HG03280 (cell line): ENCODE results near the gene MIA2.
A peak's percentile ranks its signal among the peaks of the same experiment; 100 is the strongest.
"Not testable (repeated sequence)": the region's sequence is repeated elsewhere in the genome, so short reads cannot be mapped to it uniquely, and the experiment has no call there.

Experiments
- ATAC-seq: cut with Tn5 transposase; IDR thresholded peaks from one replicate; pipeline ENCODE4 v1.9.1; 2021; ENCODE audit warnings: mild to moderate bottlenecking, moderate library complexity; ENCODE audit not compliant: unreplicated experiment

The MIA2 gene

DNA sequence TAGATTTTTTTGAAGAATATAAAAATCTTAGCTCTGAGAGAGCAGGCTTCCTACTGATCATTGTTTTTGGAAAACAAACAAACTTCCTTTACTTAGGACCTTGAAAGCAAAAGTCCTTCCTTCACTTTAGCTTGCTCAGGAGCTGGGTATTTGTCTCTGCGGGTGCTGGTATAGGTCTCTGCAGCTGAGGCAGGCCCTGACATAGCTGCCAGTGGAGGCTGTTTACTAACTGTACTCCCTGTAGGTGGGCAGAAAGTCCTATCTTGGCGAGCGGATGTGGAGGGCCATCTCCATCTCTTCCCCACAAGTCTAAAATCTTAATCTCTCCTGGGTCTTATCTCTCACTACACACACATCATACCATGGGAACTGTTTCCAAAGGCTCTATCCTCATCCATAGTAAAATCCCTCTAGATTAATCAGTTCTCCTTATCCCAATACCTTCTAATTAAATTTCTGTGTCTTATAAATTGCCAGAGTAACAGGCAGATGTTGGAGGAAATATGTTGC, 4.1 kb upstream of the MIA2 start:
- ATAC-seq: no peak

GRCh38 chr14:39230416-39231035, 3.2 kb upstream of the MIA2 start:
- ATAC-seq: no peak

DNA sequence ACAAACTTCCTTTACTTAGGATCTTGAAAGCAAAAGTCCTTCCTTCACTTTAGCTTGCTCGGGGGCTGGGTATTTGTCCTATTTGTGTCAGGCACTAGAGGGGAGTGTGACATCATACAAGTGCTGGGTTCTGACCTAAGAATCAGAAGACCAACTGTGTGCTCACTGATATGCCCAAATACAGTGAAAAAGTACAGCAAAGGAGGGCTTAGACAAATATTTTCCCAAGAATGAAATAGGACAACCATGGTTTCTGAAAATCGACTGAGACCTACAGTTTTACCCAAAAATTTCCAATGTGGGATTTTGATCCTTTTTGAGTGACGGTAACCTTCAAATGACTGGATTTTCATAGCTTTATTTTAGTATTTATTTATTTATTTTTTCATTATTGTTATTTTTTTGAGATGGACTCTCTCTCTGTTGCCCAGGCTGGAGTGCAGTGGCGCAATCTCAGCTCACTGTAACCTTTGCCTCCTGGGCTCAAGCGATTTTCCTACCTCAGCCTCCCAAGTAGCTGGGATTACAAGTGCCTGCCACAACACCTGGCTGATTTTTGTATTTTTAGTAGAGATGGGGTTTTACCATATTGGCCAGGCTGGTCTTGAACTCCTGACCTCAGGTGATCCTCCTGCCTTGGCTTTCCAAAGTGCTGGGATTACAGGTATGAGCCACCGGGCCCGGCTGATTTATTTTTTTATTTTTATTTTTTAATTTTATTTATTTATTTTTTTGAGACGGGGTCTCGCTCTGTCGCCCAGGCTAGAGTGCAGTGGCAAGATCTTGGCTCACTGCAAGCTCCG, 1.8 kb upstream of the MIA2 start:
- ATAC-seq: peak; percentile 54

GRCh38 chr14:39232554-39233415, 930 bp upstream of the MIA2 start:
- no peak for ATAC-seq

GRCh38 chr14:39234986-39235385, 1.3 kb downstream of the MIA2 start:
- not testable (repeated sequence) for ATAC-seq

DNA sequence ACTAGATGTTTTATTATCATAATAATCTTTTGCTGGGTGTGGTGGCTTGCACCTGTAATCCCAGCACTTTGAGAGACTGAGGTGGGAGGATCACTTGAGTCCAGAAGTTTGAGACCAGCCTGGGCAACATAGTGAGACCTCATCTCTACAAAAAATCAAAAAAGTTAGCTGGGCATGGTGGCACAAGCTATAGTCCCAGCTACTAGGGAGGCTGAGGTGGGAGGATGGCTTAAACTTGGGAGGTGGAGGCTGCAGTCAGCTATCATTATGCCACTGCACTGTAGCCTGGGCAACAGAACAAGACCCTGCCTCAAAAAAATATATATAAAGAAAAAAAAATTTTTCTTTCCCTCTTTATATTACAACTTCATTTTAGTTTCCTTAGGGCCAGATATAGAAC, 1.8 kb downstream of the MIA2 start:
- ATAC-seq: not testable (repeated sequence)

DNA sequence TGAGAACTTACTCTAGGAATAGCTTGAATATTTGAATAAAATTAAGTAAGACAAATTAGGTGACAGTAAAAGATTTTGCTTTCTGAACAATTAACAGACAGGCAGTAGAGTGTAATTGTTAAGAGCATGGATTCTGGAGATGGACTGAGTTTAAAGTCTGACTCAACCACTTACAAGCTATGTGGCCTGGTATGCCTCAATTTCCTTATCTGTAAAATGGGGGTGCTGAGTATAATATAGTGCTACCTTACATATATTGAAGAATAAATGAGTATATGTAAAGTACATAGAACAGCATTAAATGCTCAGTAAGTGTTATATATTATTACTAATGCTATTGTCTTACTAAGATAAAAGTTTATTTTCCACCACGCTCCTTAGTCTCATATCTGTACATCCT, 7.1 kb downstream of the MIA2 start:
- no peak for ATAC-seq

DNA sequence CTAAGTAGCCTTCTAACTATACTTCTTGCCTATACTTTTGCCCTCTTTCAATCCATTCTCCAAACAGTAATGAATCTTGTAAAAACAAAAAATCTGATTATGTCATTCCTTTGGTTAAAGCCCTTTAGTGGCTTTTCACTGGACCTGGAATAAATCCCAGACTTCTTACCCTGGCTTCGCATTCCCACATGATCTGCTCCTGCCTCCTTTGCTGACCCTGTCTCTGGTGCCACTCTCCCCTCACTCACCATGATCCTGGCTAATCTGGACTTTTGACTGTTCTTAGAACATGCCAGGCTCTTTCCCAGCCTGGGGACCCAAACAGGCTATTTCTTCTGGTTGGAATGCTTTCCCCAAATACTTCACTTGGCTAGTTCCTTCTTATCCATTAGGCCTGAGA, 7.9 kb downstream of the MIA2 start:
- no peak for ATAC-seq

- ATAC-seq: no peak
These were observed 10.1 kb downstream of the MIA2 start for GRCh38 chr14:39243831-39244230.

- ATAC-seq: no peak
These were observed 12.9 kb downstream of the MIA2 start for GRCh38 chr14:39246618-39247017.

DNA sequence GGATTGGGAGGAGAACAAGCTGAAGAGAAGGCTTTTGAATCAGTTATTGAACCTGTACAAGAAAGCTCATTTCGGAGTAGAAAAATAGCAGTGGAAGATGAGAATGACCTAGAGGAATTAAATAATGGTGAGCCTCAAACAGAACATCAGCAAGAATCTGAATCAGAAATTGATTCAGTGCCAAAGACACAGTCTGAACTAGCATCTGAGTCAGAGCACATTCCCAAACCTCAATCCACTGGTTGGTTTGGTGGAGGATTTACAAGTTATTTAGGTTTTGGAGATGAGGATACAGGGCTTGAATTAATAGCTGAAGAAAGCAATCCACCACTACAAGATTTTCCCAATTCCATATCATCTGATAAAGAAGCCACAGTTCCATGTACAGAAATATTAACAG, 13.5 kb downstream of the MIA2 start:
- no peak for ATAC-seq

GRCh38 chr14:39251547-39251946, 17.8 kb downstream of the MIA2 start:
- ATAC-seq: no peak

GRCh38 chr14:39257388-39257787, 23.7 kb downstream of the MIA2 start:
- not testable (repeated sequence) for ATAC-seq

DNA sequence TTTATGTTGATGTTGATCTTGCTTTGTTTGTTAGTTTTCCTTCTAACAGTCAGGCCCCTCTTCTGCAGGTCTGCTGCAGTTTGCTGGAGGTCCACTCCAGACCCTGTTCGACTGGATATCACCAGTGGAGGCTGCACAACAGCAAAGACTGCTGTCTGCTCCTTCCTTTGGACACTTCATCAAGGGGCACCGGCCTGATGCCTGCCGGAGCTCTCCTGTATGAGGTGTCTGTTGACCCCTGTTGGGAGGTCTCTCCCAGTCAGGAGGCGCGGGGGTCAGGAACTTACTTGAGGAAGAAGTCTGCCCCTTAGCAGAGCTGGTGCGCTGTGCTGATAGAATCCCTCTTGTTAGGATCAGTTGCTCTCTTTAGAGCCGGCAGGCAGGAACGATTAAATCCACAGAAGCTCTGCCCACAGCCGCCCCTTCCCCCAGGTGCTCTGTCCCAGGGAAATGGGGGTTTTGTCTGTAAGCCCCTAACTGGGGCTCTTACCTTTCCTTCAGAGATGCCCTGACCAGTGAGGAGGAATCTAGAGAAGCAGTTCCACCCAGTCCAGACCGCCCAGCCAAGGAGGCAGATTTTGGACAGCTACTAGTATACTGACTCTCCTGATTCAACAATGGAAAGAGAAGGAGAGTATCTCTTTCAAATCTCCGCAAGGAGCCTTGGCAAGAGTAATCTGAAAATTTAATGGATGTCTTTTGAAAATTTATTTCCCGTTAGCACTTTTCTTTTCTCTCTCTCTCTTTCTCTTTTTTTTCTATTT, 25.2 kb downstream of the MIA2 start:
- ATAC-seq: no peak

GRCh38 chr14:39260161-39260560, 26.4 kb downstream of the MIA2 start:
- not testable (repeated sequence) for ATAC-seq

- ATAC-seq: not testable (repeated sequence)
These were observed 28.5 kb downstream of the MIA2 start for GRCh38 chr14:39262214-39262613.

DNA sequence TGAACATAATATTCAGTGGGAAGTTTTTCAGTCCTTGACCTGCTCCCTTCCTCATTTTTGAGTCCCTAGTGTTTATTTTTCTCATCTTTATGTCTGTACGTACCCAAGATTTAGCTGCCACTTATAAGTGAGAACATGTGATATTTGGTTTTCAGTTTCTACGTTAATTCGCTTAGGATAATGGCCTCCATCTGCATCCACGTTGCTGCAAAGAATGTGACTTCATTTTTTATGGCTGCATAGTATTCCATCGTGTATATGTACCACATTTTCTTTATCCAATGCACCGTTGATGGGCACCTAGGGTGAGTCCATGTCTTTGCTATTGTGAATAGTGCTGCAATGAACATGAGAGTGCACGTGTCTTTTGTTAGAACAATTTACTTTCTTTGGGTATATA, 30.3 kb downstream of the MIA2 start:
- ATAC-seq: no peak

GRCh38 chr14:39264558-39264957, 30.8 kb downstream of the MIA2 start:
- no peak for ATAC-seq

- ATAC-seq: no peak
These were observed 31.3 kb downstream of the MIA2 start for GRCh38 chr14:39265033-39265432.

- ATAC-seq: no peak
These were observed 32.2 kb downstream of the MIA2 start for GRCh38 chr14:39265806-39266524.
